Stimulated activated CD8-positive, alpha-beta memory T cell treated with anti-CD3 and anti-CD28 coated beads, Interleukin-15, amount 100 ng/mL, for 4 hours (primary cell): ENCODE results near the gene TULP3.
"Not testable (repeated sequence)": the region's sequence is repeated elsewhere in the genome, so short reads cannot be mapped to it uniquely, and the experiment has no call there.

Source experiments
- DNase-seq, 2 donors: peaks; one replicate each; pipeline ENCODE4 v3.0.0-alpha.2; 2020; ENCODE audit warnings: low read depth in 2 of 2

TULP3 gene

GRCh38 chr12:2890388-2891239, at the start of gene TULP3:
Gene TULP3 (plus strand): TSS chr12:2890891. CDS start chr12:2890948, 57 bp downstream.
- peak; percentile 95 to 98 for DNase-seq

GRCh38 chr12:2841056-2841650, 49.5 kb upstream of the TULP3 start:
- no peak for DNase-seq

GRCh38 chr12:2842948-2843347, 47.7 kb upstream of the TULP3 start:
- DNase-seq, result no peak

- no peak for DNase-seq
Observed at GRCh38 chr12:2844786-2845185, 45.9 kb upstream of the TULP3 start.

- DNase-seq, result no peak
Observed at GRCh38 chr12:2845280-2845679, 45.4 kb upstream of the TULP3 start.

GRCh38 chr12:2851931-2852330, 38.8 kb upstream of the TULP3 start:
- DNase-seq, result no peak

- DNase-seq, result no peak
Observed at GRCh38 chr12:2853626-2854025, 37.1 kb upstream of the TULP3 start.

- no peak for DNase-seq
Observed at GRCh38 chr12:2854669-2855453, 35.8 kb upstream of the TULP3 start.

- DNase-seq, result no peak
Observed at GRCh38 chr12:2855546-2855945, 35.1 kb upstream of the TULP3 start.

GRCh38 chr12:2856051-2856450, 34.6 kb upstream of the TULP3 start:
- DNase-seq, result no peak

GRCh38 chr12:2857021-2857431, 33.7 kb upstream of the TULP3 start, which contains the start of gene TEX52:
Gene TEX52 (minus strand): TSS chr12:2857039. CDS start chr12:2857026, 13 bp downstream.
- DNase-seq, result no peak

GRCh38 chr12:2857576-2857975, 33.1 kb upstream of the TULP3 start:
- DNase-seq, result no peak

GRCh38 chr12:2858334-2858733, 32.4 kb upstream of the TULP3 start:
- DNase-seq, result no peak

- no peak for DNase-seq
Observed at GRCh38 chr12:2858944-2859421, 31.7 kb upstream of the TULP3 start.

GRCh38 chr12:2860170-2860569, 30.5 kb upstream of the TULP3 start:
- DNase-seq, result no peak

- no peak for DNase-seq
Observed at GRCh38 chr12:2862876-2863275, 27.8 kb upstream of the TULP3 start.

GRCh38 chr12:2863402-2863801, 27.3 kb upstream of the TULP3 start:
- DNase-seq, result not testable (repeated sequence)

- DNase-seq, result no peak
Observed at GRCh38 chr12:2864198-2864597, 26.5 kb upstream of the TULP3 start.

GRCh38 chr12:2868986-2869632, 21.6 kb upstream of the TULP3 start:
- DNase-seq, result not testable (repeated sequence)

GRCh38 chr12:2876431-2877046, 14.2 kb upstream of the TULP3 start:
- DNase-seq, result no peak
